Calu3 (cell line): ENCODE data around the gene WDR90. TPM values are rescaled to one million over a fixed set of nuclear protein-coding genes. Genes with fewer than 3 reads are reported as not detected.

ENCODE experiments used
- BruUV-seq: library from RNA; stranded (reverse); fragments of 400-500 nt; replicated peaks from 2 replicates; lab custom pipeline; 2021; lab: Mats Ljungman, UMichigan
- CTCF ChIA-PET: fragments of 300-600 bp; sonication (Branson Sonifier 250); formaldehyde crosslinking; loops from one replicate; lab custom pipeline; 2022; ENCODE audit warnings: antibody characterized with exemption; lab: Charles Lee
- DNase-seq: peaks from one replicate; pipeline ENCODE4 v3.0.0; 2022
- H3K27ac Mint-ChIP-seq: one replicate; pipeline ENCODE4 v1.8.0; 2022; ENCODE audit warnings: mixed read lengths; ENCODE audit not compliant: unreplicated experiment
- H3K27me3 Mint-ChIP-seq: one replicate; pipeline ENCODE4 v1.8.0; 2022; ENCODE audit warnings: mixed read lengths; ENCODE audit not compliant: unreplicated experiment
- H3K36me3 Mint-ChIP-seq: one replicate; pipeline ENCODE4 v1.8.0; 2022; ENCODE audit warnings: mild to moderate bottlenecking, moderate library complexity, mixed read lengths; ENCODE audit not compliant: insufficient read depth, unreplicated experiment
- H3K4me1 Mint-ChIP-seq: one replicate; pipeline ENCODE4 v1.8.0; 2022; ENCODE audit warnings: mild to moderate bottlenecking, low read depth, mixed read lengths; ENCODE audit not compliant: unreplicated experiment
- H3K4me3 Mint-ChIP-seq: one replicate; pipeline ENCODE4 v1.8.0; 2022; ENCODE audit warnings: mild to moderate bottlenecking, low read depth, moderate library complexity, mixed read lengths; ENCODE audit not compliant: unreplicated experiment
- H3K9me3 Mint-ChIP-seq: one replicate; pipeline ENCODE4 v1.8.0; 2022; ENCODE audit warnings: low read depth, mixed read lengths; ENCODE audit not compliant: unreplicated experiment
- intact Hi-C: fragments of 100-400 bp; cut with micrococcal nuclease; formaldehyde crosslinking; loops from one replicate; pipeline ENCODE4 v1.10.0; 2022; ENCODE audit not compliant: unreplicated experiment
- total RNA-seq: library from RNA; stranded (reverse); gene quantifications from 2 replicates; pipeline ENCODE4 v1.2.3, GENCODE V29; 2022
- TF ChIP-seq, protein P1 (sequence below): fragments of 200-600 bp; IDR thresholded peaks from one replicate; pipeline ENCODE4 v1.8.0; 2022; ENCODE audit warnings: antibody characterized with exemption; ENCODE audit not compliant: unreplicated experiment

The WDR90 gene
- total RNA-seq, 1 experiment from 2014 or later: 142 TPM

DNA sequence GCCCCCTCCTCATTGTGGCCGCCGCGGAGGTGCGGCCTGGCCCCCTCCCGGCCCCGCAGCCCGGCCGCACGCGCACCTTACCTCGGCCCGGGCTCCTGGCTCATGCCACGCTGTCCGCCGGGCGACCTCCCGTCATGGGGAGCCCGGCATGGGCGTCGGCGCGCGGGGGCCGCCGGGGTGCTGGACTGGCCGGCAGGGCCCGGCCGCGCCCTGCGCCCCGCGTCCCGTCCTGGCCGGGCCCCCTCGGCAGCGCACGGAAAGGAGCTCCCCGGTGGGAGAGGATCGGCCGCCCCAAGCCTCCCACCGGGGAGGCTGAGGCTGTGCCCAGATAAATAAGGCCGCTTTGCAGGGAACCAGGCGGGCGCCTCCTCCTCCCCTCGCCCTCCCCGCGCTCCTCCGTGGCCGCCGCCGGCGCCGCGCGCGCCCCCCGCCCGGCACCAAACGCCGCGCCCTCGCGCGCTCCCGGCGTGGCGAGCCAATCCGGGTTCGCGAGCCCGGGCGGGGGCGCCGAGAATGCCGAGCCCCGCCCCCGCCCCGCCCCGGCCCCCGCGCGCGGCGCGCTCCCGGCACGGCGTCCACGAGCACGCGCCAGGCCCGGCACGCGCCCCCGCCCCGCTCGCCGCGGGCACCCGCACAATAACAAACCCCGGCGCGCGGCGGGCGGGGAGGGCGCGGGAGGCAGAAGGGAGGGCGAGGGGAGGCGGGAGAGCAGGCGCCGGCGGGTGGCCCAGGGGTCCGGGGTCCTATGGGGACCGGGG lies 56.4 kb downstream of the WDR90 start, which contains the start of gene FBXL16:
Gene FBXL16 (minus strand): TSS at position 371 of the 758 bp plus-strand sequence. CDS start 8,396 bp downstream, outside the sequence.
- peaks cover 6% of the 10 kb centered on the region for H3K4me1 Mint-ChIP-seq
- CTCF ChIA-PET: interaction anchor here (0.5 kb wide), 1 partner anchor 259 kb away, joined by 7 read pairs; no protein-coding TSS in a partner anchor
- no peak within 1 kb of the TSS for H3K27ac Mint-ChIP-seq
- intact Hi-C loops: no loop called here
- H3K27me3 Mint-ChIP-seq: peaks cover 90% of the 10 kb centered on the region
- no peak within 1 kb of the TSS for H3K4me3 Mint-ChIP-seq
- peaks cover 9% of the 10 kb centered on the region for H3K36me3 Mint-ChIP-seq
- TF ChIP-seq, protein P1, sequence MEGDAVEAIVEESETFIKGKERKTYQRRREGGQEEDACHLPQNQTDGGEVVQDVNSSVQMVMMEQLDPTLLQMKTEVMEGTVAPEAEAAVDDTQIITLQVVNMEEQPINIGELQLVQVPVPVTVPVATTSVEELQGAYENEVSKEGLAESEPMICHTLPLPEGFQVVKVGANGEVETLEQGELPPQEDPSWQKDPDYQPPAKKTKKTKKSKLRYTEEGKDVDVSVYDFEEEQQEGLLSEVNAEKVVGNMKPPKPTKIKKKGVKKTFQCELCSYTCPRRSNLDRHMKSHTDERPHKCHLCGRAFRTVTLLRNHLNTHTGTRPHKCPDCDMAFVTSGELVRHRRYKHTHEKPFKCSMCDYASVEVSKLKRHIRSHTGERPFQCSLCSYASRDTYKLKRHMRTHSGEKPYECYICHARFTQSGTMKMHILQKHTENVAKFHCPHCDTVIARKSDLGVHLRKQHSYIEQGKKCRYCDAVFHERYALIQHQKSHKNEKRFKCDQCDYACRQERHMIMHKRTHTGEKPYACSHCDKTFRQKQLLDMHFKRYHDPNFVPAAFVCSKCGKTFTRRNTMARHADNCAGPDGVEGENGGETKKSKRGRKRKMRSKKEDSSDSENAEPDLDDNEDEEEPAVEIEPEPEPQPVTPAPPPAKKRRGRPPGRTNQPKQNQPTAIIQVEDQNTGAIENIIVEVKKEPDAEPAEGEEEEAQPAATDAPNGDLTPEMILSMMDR: no peak
- H3K9me3 Mint-ChIP-seq: no peaks in the 10 kb centered on the region
- DNase-seq: no peak
- no TSS peak for BruUV-seq

DNA sequence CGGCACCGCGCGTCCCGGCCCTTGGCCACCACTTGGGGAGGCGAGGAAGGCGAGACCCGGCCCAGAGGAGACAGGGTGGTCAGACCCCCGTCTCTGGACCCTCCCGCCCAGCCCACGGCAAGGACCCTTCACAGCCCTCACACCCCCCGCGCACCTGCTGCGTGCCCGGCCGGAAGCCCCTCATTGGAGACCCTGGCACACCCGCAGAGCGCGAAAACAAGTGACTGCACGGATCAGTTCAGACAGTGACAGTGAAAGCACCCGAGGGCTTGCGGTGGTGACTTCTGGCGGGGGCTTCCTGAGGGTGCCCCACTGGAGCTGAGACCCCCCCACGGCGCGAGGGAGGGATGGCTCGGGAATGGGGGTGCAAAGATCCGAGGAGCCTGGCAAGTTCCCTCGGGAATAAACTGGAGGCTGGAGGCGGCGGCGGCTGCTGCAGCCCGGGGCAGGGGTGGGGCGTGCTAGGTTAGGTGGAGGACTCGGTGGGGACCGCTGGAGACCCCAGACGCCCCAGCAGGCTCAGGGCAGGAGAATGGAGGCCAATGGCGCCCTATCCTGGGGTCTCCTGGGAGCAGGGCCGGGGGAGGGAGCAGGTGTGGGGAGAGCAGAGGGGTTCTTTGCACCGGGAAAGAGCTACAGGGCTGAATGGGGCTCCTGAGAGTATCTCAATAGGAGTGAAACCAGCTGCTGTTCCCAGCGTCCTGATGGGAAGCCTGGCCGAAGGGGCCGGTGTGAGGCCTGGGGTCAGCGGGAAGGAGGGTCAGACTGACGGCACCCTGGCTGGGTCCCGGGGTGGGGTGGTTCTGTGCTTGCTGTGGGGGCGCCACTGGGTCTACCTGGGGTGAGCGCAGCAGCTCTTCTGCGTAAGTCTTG lies 57.3 kb downstream of the WDR90 start:
- peaks cover 91% of the 10 kb centered on the region for H3K27me3 Mint-ChIP-seq

DNA sequence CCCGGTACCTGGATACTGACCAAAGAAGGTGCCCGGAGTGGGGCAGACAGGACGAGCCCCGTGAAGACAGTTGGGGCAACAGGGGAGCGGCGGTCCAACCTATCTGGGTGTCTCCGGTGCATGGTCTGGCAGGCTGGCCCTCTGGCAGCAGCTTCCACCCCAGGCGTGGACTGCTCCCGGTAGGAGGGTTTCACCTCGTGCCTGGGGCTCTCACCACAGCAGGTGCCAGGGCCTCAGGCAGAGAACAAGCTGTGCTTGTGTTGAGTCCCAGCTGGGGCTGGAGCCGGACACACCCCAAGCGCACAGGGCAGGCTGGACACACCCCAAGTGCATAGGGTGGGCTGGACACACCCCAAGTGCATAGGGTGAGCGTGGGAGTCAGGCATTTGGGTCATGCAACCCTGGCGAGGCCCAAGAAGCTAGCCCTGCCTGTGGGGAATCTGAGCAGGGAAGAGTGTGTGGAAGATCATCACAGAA lies 57.9 kb downstream of the WDR90 start:
- DNase-seq: no peak
- peaks cover 6% of the 10 kb centered on the region for H3K4me1 Mint-ChIP-seq
- H3K27me3 Mint-ChIP-seq: peaks cover 88% of the 10 kb centered on the region
- CTCF ChIA-PET: interaction anchor here (0.5 to 1.4 kb wide), 4 partner anchors 12 to 80 kb away, joined by 3 to 4 read pairs (median 3); partner anchors contain the start of gene CIAO3
- no peaks in the 10 kb centered on the region for H3K9me3 Mint-ChIP-seq
- peaks cover 8% of the 10 kb centered on the region for H3K36me3 Mint-ChIP-seq
- TF ChIP-seq, protein P1: no peak
- H3K27ac Mint-ChIP-seq: no peak overlapping the region
- H3K4me3 Mint-ChIP-seq: no peak overlapping the region
- intact Hi-C loops: no loop called here
- BruUV-seq: no TSS peak

More for the DNA sequence above, 57.3 kb downstream of the WDR90 start:
- Mint-ChIP-seq H3K36me3 (peaks cover 9% of the 10 kb centered on the region), H3K9me3 (no peaks in the 10 kb centered on the region), H3K4me3 (no peak overlapping the region), H3K27ac (no peak overlapping the region), H3K4me1 (peaks cover 6% of the 10 kb centered on the region)
- TF ChIP-seq, protein P1: no peak
- DNase-seq: no peak
- no TSS peak for BruUV-seq
- intact Hi-C loops: no loop called here
- CTCF ChIA-PET: interaction anchor here (0.5 to 1.4 kb wide), 3 partner anchors 11 to 80 kb away, joined by 3 to 4 read pairs (median 3); partner anchors contain the start of gene CIAO3

DNA sequence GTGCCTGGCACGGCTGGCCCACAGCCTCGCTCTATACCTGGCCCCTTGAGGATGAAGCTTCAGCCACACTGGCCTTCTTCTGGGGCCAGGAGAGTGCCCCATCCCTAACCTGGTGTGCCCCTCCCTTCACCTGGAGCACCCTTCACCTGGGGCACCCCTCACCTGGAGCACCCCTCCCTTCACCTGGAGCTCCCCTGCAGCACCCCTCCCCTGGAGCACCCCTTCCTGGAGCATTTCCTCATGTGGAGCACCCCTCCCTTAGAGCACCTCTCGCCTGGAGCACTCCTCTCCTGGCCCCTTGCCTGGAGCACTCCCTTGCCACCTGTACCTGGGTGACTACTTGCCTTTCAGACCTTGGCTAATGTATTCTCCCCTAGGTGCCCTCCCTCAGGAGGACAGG lies 58.9 kb downstream of the WDR90 start:
- peaks cover 11% of the 10 kb centered on the region for H3K36me3 Mint-ChIP-seq
- TF ChIP-seq, protein P1: no peak
- BruUV-seq: no TSS peak
- peaks cover 79% of the 10 kb centered on the region for H3K27me3 Mint-ChIP-seq
- H3K4me3 Mint-ChIP-seq: no peak overlapping the region
- no peak overlapping the region for H3K27ac Mint-ChIP-seq
- CTCF ChIA-PET: no interaction called here
- DNase-seq: no peak
- intact Hi-C loops: no loop called here
- H3K9me3 Mint-ChIP-seq: no peaks in the 10 kb centered on the region
- H3K4me1 Mint-ChIP-seq: peaks cover 6% of the 10 kb centered on the region
